HFFc6 (cell line): ENCODE data around the gene RGR. TPM values are rescaled to one million over a fixed set of nuclear protein-coding genes. Genes with fewer than 3 reads are reported as not detected.

ENCODE experiments used
- DNase-seq: peaks from one replicate; pipeline ENCODE4 v3.0.0-alpha.2; 2018
- H3K27ac Mint-ChIP-seq: 2 replicates; pipeline ENCODE4 v1.8.0; 2020; ENCODE audit warnings: mild to moderate bottlenecking, mixed read lengths
- H3K27me3 Mint-ChIP-seq: 2 replicates; pipeline ENCODE4 v1.8.0; 2021; ENCODE audit warnings: mild to moderate bottlenecking, moderate library complexity, mixed read lengths; ENCODE audit not compliant: insufficient read depth
- H3K36me3 Mint-ChIP-seq: 2 replicates; pipeline ENCODE4 v1.8.0; 2021; ENCODE audit warnings: low read depth, mixed read lengths
- H3K4me1 Mint-ChIP-seq: 2 replicates; pipeline ENCODE4 v1.8.0; 2020; ENCODE audit warnings: low read depth, mixed read lengths
- H3K4me3 Mint-ChIP-seq: 2 replicates; pipeline ENCODE4 v1.8.0; 2020; ENCODE audit warnings: mild to moderate bottlenecking, moderate library complexity, mixed read lengths
- H3K9me3 Mint-ChIP-seq: 2 replicates; pipeline ENCODE4 v1.8.0; 2020; ENCODE audit warnings: mild to moderate bottlenecking, mixed read lengths
- total RNA-seq, 6 experiments: library from RNA; stranded (reverse); fragmentation: NEBNext Ultra II Directional; extraction: Animal tissue kit (Norgen Biotek cat#: 25700); gene quantifications; 2 replicates in 1 of 6; 3 replicates in 5 of 6; pipeline ENCODE4 v1.2.3, GENCODE V29; 2021
- TF ChIP-seq, protein P1 (sequence below): fragments of 200-600 bp; sonication (generic); IDR thresholded peaks from 2 replicates; pipeline ENCODE4 v1.5.0; 2021; ENCODE audit warnings: antibody characterized with exemption, mild to moderate bottlenecking

Gene RGR
- total RNA-seq, 6 experiments from 2014 or later: not detected

DNA sequence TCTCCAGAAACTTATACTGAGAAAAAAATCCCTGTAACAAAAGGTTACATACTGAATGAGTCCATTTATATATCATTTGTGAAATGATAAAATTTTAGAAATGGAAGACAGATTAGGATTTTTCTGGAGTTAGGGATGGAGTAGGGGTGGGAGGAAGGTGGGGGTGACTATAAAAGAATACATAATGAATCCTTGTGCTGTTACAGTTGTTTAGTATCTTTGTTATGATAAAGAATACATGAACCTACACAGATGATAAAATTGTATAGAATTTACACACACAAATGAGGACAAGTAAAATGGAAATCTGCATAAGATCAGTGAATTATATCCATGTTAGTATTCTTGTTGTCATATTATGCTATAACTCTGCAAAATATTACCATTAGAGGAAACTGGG, 41.8 kb downstream of the RGR start:
- TF ChIP-seq, protein P1, sequence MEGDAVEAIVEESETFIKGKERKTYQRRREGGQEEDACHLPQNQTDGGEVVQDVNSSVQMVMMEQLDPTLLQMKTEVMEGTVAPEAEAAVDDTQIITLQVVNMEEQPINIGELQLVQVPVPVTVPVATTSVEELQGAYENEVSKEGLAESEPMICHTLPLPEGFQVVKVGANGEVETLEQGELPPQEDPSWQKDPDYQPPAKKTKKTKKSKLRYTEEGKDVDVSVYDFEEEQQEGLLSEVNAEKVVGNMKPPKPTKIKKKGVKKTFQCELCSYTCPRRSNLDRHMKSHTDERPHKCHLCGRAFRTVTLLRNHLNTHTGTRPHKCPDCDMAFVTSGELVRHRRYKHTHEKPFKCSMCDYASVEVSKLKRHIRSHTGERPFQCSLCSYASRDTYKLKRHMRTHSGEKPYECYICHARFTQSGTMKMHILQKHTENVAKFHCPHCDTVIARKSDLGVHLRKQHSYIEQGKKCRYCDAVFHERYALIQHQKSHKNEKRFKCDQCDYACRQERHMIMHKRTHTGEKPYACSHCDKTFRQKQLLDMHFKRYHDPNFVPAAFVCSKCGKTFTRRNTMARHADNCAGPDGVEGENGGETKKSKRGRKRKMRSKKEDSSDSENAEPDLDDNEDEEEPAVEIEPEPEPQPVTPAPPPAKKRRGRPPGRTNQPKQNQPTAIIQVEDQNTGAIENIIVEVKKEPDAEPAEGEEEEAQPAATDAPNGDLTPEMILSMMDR: no peak
- H3K4me3 Mint-ChIP-seq: no peak overlapping the region
- no peak for DNase-seq
- H3K36me3 Mint-ChIP-seq: no peaks in the 10 kb centered on the region
- H3K4me1 Mint-ChIP-seq: no peaks in the 10 kb centered on the region
- no peaks in the 10 kb centered on the region for H3K9me3 Mint-ChIP-seq
- peaks cover 2% of the 10 kb centered on the region; the same call in 1 of the 2 replicates for H3K27me3 Mint-ChIP-seq
- H3K27ac Mint-ChIP-seq: no peak overlapping the region

DNA sequence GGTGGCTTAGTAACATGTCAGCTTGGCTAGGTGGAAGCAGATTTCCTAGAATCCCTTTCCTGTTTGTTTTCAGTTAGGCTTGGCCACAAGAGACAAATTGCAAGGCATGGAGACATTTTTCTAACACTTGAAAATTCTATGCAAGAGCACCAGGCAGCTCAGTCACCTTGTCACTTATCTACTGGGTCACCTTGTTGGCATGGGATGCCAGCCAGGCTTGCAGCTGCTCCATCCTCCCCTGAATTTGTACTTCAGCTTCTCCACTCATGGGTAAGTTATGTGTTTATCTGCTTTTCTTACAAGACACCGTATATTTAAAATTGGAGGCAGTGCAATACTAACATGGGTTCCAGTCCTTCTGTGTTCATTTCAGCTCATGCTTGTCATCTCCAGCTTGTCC, 43.3 kb downstream of the RGR start:
- TF ChIP-seq, protein P1: no peak
- Mint-ChIP-seq H3K4me3 (no peak overlapping the region), H3K9me3 (no peaks in the 10 kb centered on the region)

DNA sequence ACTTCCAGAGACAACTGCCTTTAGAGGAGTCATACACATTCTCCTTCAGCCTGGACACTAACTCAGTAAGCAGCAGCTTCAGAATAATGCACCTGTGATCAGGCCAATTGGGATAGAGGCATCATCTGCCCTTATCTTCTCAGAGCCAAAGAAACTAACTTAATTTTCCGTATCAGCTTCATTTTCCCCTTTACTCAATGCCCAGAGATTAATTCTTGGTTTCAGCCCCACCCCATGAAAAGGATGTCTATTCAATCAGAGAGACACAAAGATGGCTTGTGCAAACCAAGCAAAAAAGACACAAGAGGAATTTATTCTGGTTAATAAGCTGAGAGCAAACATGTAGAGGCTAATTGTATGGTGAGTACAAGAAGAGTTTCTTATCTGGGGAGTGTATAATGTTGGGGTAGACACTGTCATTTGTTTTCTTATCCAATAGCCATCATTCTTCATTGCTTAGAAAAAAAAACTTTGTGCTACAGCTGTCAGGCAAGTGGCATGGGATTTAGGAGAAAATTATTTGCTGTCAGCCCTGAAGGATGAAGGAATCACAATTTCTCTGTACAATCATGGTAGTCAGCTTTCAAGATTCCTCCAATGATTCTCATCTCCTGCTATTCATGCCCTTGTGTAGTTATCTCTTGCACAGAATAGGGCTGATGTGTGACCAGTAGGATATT, 44.8 kb downstream of the RGR start:
- H3K27me3 Mint-ChIP-seq: peaks cover 2% of the 10 kb centered on the region; the same call in 1 of the 2 replicates
- no peaks in the 10 kb centered on the region for H3K9me3 Mint-ChIP-seq
- H3K4me3 Mint-ChIP-seq: no peak overlapping the region
- no peaks in the 10 kb centered on the region for H3K36me3 Mint-ChIP-seq
- TF ChIP-seq, protein P1: no peak
- DNase-seq: no peak
- H3K4me1 Mint-ChIP-seq: peaks cover 5% of the 10 kb centered on the region; the same call in 1 of the 2 replicates
- H3K27ac Mint-ChIP-seq: no peak overlapping the region

More for the DNA sequence above, 43.3 kb downstream of the RGR start:
- no peak for DNase-seq
- Mint-ChIP-seq H3K36me3 (no peaks in the 10 kb centered on the region), H3K27ac (no peak overlapping the region), H3K27me3 (peaks cover 2% of the 10 kb centered on the region; the same call in 1 of the 2 replicates), H3K4me1 (no peaks in the 10 kb centered on the region)

- H3K27me3 Mint-ChIP-seq: peaks cover 2% of the 10 kb centered on the region; the same call in 1 of the 2 replicates
- no peak overlapping the region for H3K4me3 Mint-ChIP-seq
- H3K27ac Mint-ChIP-seq: no peak overlapping the region
- H3K36me3 Mint-ChIP-seq: no peaks in the 10 kb centered on the region
- H3K9me3 Mint-ChIP-seq: no peaks in the 10 kb centered on the region
- DNase-seq: no peak
- TF ChIP-seq, protein P1: no peak
- H3K4me1 Mint-ChIP-seq: peaks cover 5% of the 10 kb centered on the region; the same call in 1 of the 2 replicates
These were observed 45.4 kb downstream of the RGR start for GRCh38 chr10:84290235-84290634.

DNA sequence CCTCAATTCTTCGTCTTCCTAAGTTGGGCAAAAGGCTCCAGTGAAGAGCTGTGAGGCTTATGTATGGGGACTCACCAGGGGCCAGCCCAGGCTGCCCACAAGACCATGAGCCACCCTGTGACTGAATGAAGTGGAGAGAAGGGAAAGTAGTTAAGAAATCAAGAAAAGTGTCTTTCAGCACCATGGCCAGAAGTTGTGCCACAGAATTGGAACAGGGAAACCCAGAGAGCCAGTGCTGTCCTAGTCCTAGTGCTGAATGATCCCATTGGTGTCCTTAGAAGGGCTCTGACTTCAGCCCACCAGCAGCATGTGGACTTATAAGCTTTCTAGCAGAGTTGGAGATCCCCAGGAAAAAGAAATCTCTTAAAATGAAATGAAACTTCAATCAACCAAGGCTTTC, 46.5 kb downstream of the RGR start:
- Mint-ChIP-seq H3K27me3 (peaks cover 2% of the 10 kb centered on the region; the same call in 1 of the 2 replicates), H3K27ac (no peak overlapping the region), H3K4me3 (no peak overlapping the region), H3K36me3 (no peaks in the 10 kb centered on the region), H3K4me1 (peaks cover 12% of the 10 kb centered on the region), H3K9me3 (no peaks in the 10 kb centered on the region)
- DNase-seq: peak; percentile 45
- TF ChIP-seq, protein P1: no peak
